SIG-M5 (cell line): Measurements from ENCODE around the gene TMEM208.

Experiments used
- DNase-seq: peaks from one replicate; lab custom pipeline; 2025; lab: John Stamatoyannopoulos, UW

Gene TMEM208

GRCh38 chr16:67191995-67192681, 34.8 kb upstream of the TMEM208 start, which contains the start of gene E2F4:
Gene E2F4, plus strand, starts transcription at chr16:67192155. Its CDS starts 73 bp downstream, at chr16:67192228.
- DNase-seq, result peak; percentile 35

GRCh38 chr16:67192781-67193361, 34.1 kb upstream of the TMEM208 start:
- DNase-seq, result no peak

- no peak for DNase-seq
These were observed 33.4 kb upstream of the TMEM208 start for GRCh38 chr16:67193536-67193935.

- no peak for DNase-seq
These were observed 32.7 kb upstream of the TMEM208 start for GRCh38 chr16:67194260-67194659.

GRCh38 chr16:67195676-67196075, 31.3 kb upstream of the TMEM208 start:
- DNase-seq, result no peak

GRCh38 chr16:67196881-67197280, 30.0 kb upstream of the TMEM208 start:
- DNase-seq, result no peak

- no peak for DNase-seq
These were observed 29.2 kb upstream of the TMEM208 start for GRCh38 chr16:67197704-67198103.

GRCh38 chr16:67198238-67198734, 28.6 kb upstream of the TMEM208 start:
- DNase-seq, result no peak

- no peak for DNase-seq
These were observed 27.7 kb upstream of the TMEM208 start, which contains the start of gene ELMO3 for GRCh38 chr16:67199011-67199807. Gene ELMO3, plus strand, starts transcription at chr16:67199131. Its CDS starts 196 bp downstream, at chr16:67199327.

- no peak for DNase-seq
These were observed 27.1 kb upstream of the TMEM208 start for GRCh38 chr16:67199808-67200198.

- DNase-seq, result no peak
These were observed 26.4 kb upstream of the TMEM208 start for GRCh38 chr16:67200491-67200890.

- no peak for DNase-seq
These were observed 25.3 kb upstream of the TMEM208 start for GRCh38 chr16:67201411-67202345.

- no peak for DNase-seq
These were observed 24.5 kb upstream of the TMEM208 start for GRCh38 chr16:67202426-67202825.

GRCh38 chr16:67202956-67203493, 23.9 kb upstream of the TMEM208 start:
- no peak for DNase-seq

- DNase-seq, result no peak
These were observed 22.9 kb upstream of the TMEM208 start for GRCh38 chr16:67204076-67204475.

GRCh38 chr16:67206129-67206837, 20.6 kb upstream of the TMEM208 start:
- no peak for DNase-seq

GRCh38 chr16:67206838-67207248, 20.1 kb upstream of the TMEM208 start:
- DNase-seq, result no peak

- DNase-seq, result no peak
These were observed 19.5 kb upstream of the TMEM208 start for GRCh38 chr16:67207249-67208091.

- no peak for DNase-seq
These were observed 18.6 kb upstream of the TMEM208 start for GRCh38 chr16:67208154-67208896.
